WTC11 (cell line): Measurements from ENCODE around the gene MRPS34. TPM values are rescaled to one million over a fixed set of nuclear protein-coding genes. Genes with fewer than 3 reads are reported as not detected.
A peak's percentile ranks its signal among the peaks of the same experiment; 100 is the strongest.

Experiments
- ATAC-seq: fragments of 200-7000 bp; cut with Tn5 transposase; 2 replicates; pipeline ENCODE4 v1.10.0; 2021; ENCODE audit warnings: mild to moderate bottlenecking, moderate library complexity
- Bru-seq: library from RNA; stranded (reverse); fragments of 400-500 nt; gene quantifications from one replicate; lab custom pipeline; 2021; lab: Mats Ljungman, UMichigan
- CTCF ChIA-PET: fragments of 300-600 bp; sonication (Branson Sonifier 250); formaldehyde crosslinking; loops from one replicate; lab custom pipeline; 2021; ENCODE audit warnings: antibody characterized with exemption; lab: Charles Lee
- POLR2A ChIA-PET: fragments of 350-600 bp; sonication (Branson Sonifier 250); formaldehyde crosslinking; loops from one replicate; lab custom pipeline; 2021; ENCODE audit warnings: antibody characterized with exemption; lab: Charles Lee
- DNase-seq: peaks from one replicate; pipeline ENCODE4 v3.0.0; 2021; ENCODE audit warnings: low spot score
- H3K27ac Mint-ChIP-seq: 2 replicates; pipeline ENCODE4 v1.8.0; 2021; ENCODE audit warnings: mixed read lengths
- H3K27me3 Mint-ChIP-seq: 2 replicates; pipeline ENCODE4 v1.8.0; 2021; ENCODE audit warnings: low read depth, mild to moderate bottlenecking, moderate library complexity, mixed read lengths
- H3K36me3 Mint-ChIP-seq: 2 replicates; pipeline ENCODE4 v1.8.0; 2021; ENCODE audit warnings: mixed read lengths
- H3K4me1 Mint-ChIP-seq: 2 replicates; pipeline ENCODE4 v1.8.0; 2022; ENCODE audit warnings: mixed read lengths
- H3K4me3 Mint-ChIP-seq: 2 replicates; pipeline ENCODE4 v1.8.0; 2021; ENCODE audit warnings: mild to moderate bottlenecking, moderate library complexity, mixed read lengths
- H3K9me3 Mint-ChIP-seq: 2 replicates; pipeline ENCODE4 v1.8.0; 2021; ENCODE audit warnings: mixed read lengths
- CBFB ChIP-seq: sonication (generic); formaldehyde crosslinking; IDR thresholded peaks from 2 replicates; pipeline ENCODE4 v1.8.1; 2022; ENCODE audit warnings: mild to moderate bottlenecking, low read depth, missing genetic modification reagents
- EMX1 ChIP-seq: fragments of 250-450 bp; sonication (Bioruptor Pico); IDR thresholded peaks from 2 replicates; pipeline ENCODE4 v1.8.0; 2021; ENCODE audit warnings: mild to moderate bottlenecking
- ESRRA ChIP-seq: sonication (generic); formaldehyde crosslinking; IDR thresholded peaks from 2 replicates; pipeline ENCODE4 v1.8.1; 2022; ENCODE audit warnings: mild to moderate bottlenecking, missing genetic modification reagents, borderline replicate concordance
- IRF1 ChIP-seq: sonication (generic); formaldehyde crosslinking; IDR thresholded peaks from 2 replicates; pipeline ENCODE4 v1.8.0; 2023; ENCODE audit warnings: missing genetic modification reagents
- NFATC4 ChIP-seq: fragments of 250-450 bp; sonication (Bioruptor Pico); IDR thresholded peaks from 2 replicates; pipeline ENCODE4 v1.9.0; 2021; ENCODE audit warnings: mild to moderate bottlenecking
- NFYB ChIP-seq: sonication (generic); formaldehyde crosslinking; conservative IDR thresholded peaks from 2 replicates; pipeline ENCODE4 v1.8.0; 2022; ENCODE audit warnings: low read depth, missing genetic modification reagents
- SOX15 ChIP-seq: fragments of 250-450 bp; sonication (Bioruptor Pico); IDR thresholded peaks from 2 replicates; pipeline ENCODE4 v1.9.0; 2021; ENCODE audit warnings: mild to moderate bottlenecking
- TCF7 ChIP-seq: sonication (generic); formaldehyde crosslinking; IDR thresholded peaks from 2 replicates; pipeline ENCODE4 v1.8.0; 2022; ENCODE audit warnings: mild to moderate bottlenecking, low read depth, missing genetic modification reagents, moderate library complexity
- TP53 ChIP-seq: sonication (generic); formaldehyde crosslinking; IDR thresholded peaks from 2 replicates; pipeline ENCODE4 v1.8.1; 2023; ENCODE audit warnings: mild to moderate bottlenecking, missing genetic modification reagents
- ZBTB21 ChIP-seq: sonication (generic); formaldehyde crosslinking; IDR thresholded peaks from 2 replicates; pipeline ENCODE4 v1.8.1; 2023; ENCODE audit warnings: mild to moderate bottlenecking, missing genetic modification reagents, borderline replicate concordance
- ZNF121 ChIP-seq: sonication (generic); formaldehyde crosslinking; IDR thresholded peaks from 2 replicates; pipeline ENCODE4 v1.8.0; 2023; ENCODE audit warnings: missing genetic modification reagents
- ZNF219 ChIP-seq: sonication (generic); formaldehyde crosslinking; IDR thresholded peaks from 2 replicates; pipeline ENCODE4 v1.8.0; 2023; ENCODE audit warnings: missing genetic modification reagents, mild to moderate bottlenecking, borderline replicate concordance
- ZNF232 ChIP-seq: sonication (generic); formaldehyde crosslinking; IDR thresholded peaks from 2 replicates; pipeline ENCODE4 v1.8.0; 2022; ENCODE audit warnings: mild to moderate bottlenecking, missing genetic modification reagents
- ZNF396 ChIP-seq: fragments of 250-450 bp; sonication (Bioruptor Pico); IDR thresholded peaks from 2 replicates; pipeline ENCODE4 v1.8.0; 2021; ENCODE audit warnings: mild to moderate bottlenecking, moderate library complexity, borderline replicate concordance
- ZNF532 ChIP-seq: fragments of 250-450 bp; sonication (Bioruptor Pico); IDR thresholded peaks from 2 replicates; pipeline ENCODE4 v1.9.0; 2021; ENCODE audit warnings: mild to moderate bottlenecking, borderline replicate concordance
- ZNF671 ChIP-seq: fragments of 250-450 bp; sonication (Bioruptor Pico); IDR thresholded peaks from 2 replicates; pipeline ENCODE4 v1.8.0; 2021; ENCODE audit warnings: mild to moderate bottlenecking
- ZSCAN18 ChIP-seq: fragments of 250-450 bp; sonication (Bioruptor Pico); IDR thresholded peaks from 2 replicates; pipeline ENCODE4 v2.1.2; 2022; ENCODE audit warnings: mild to moderate bottlenecking, moderate library complexity
- long read RNA-seq, 3 experiments: library from RNA in 1 of 3; library from capped mRNA in 1 of 3; library from polyadenylated mRNA in 1 of 3; unstranded in 2 of 3; stranded (forward) in 1 of 3; transcript quantifications; one replicate each; pipeline ENCODE4 v2.0.0, GENCODE V29; 2021
- total RNA-seq: library from RNA; stranded (reverse); gene quantifications from 3 replicates; pipeline ENCODE4 v1.2.3, GENCODE V29; 2021
- TF ChIP-seq, protein P1 (sequence below): fragments of 250-450 bp; sonication (Bioruptor Pico); IDR thresholded peaks from 2 replicates; pipeline ENCODE4 v1.8.0; 2021; ENCODE audit warnings: mild to moderate bottlenecking
- TF ChIP-seq, protein P2 (sequence below): sonication (generic); formaldehyde crosslinking; IDR thresholded peaks from 2 replicates; pipeline ENCODE4 v1.8.0; 2022; ENCODE audit warnings: mild to moderate bottlenecking, missing genetic modification reagents
- TF ChIP-seq, protein P3 (sequence below): sonication (generic); formaldehyde crosslinking; IDR thresholded peaks from 2 replicates; pipeline ENCODE4 v1.8.1; 2023; ENCODE audit warnings: mild to moderate bottlenecking, missing genetic modification reagents, borderline replicate concordance

MRPS34 gene
- total RNA-seq (258 to 262 TPM (median 261 TPM) in 3 replicates), Bru-seq, nascent RNA (percentile 92 among the genes with signal in this experiment)
- long read RNA-seq, experiment 1, transcript MRPS34-203 (2 exons, 713 nt) = minor isoform, 8 of 569 reads
- long read RNA-seq, experiment 1, transcript MRPS34-202 (3 exons, 1,024 nt) = major isoform, 475 of 569 reads
- long read RNA-seq, experiment 1, transcript MRPS34-201 (3 exons, 1,040 nt) = minor isoform, 51 of 569 reads
- long read RNA-seq, experiment 1, partial matches to known transcripts = 23 of 569 reads
- long read RNA-seq, experiment 1, other reads (novel, unspliced or antisense) = 12 of 569 reads
- long read RNA-seq, experiment 2, transcript MRPS34-202 (3 exons, 1,024 nt) = major isoform, 240 of 353 reads
- long read RNA-seq, experiment 2, transcript MRPS34-201 (3 exons, 1,040 nt) = minor isoform, 26 of 353 reads
- long read RNA-seq, experiment 2, transcript MRPS34-203 (2 exons, 713 nt) = minor isoform, 7 of 353 reads
- long read RNA-seq, experiment 2, partial matches to known transcripts = 24 of 353 reads
- long read RNA-seq, experiment 2, other reads (novel, unspliced or antisense) = 56 of 353 reads
- long read RNA-seq, experiment 3, partial matches to known transcripts = 0 of 2 reads
- long read RNA-seq, experiment 3, other reads (novel, unspliced or antisense) = 1 of 2 reads

- ATAC-seq (peak; percentile 56), DNase-seq (peak; percentile 88)
- no peaks in the 10 kb centered on the region; the same call in 1 of the 2 replicates for H3K27me3 Mint-ChIP-seq
- CTCF ChIA-PET = interaction anchor here (0.6 to 3.1 kb wide), 8 partner anchors 9 to 430 kb away, joined by 3 to 37 read pairs (median 5); partner anchors contain the start of genes NUBP2 and SPSB3
- POLR2A ChIA-PET = interaction anchor here (0.8 to 3.6 kb wide), 5 partner anchors 8 to 208 kb away, joined by 3 to 18 read pairs (median 3); partner anchors contain the start of genes NOXO1, NUBP2 and SPSB3
- H3K9me3 Mint-ChIP-seq = no peaks in the 10 kb centered on the region
- H3K36me3 Mint-ChIP-seq = peaks cover 4% of the 10 kb centered on the region
- H3K27ac Mint-ChIP-seq = peak within 1 kb of the TSS; percentile 98
- peaks cover 4% of the 10 kb centered on the region for H3K4me1 Mint-ChIP-seq
- peak within 1 kb of the TSS; percentile 99 for H3K4me3 Mint-ChIP-seq
- TF ChIP-seq TP53 (CRISPR knock-in tag) = no peak
- TF ChIP-seq, protein P1, sequence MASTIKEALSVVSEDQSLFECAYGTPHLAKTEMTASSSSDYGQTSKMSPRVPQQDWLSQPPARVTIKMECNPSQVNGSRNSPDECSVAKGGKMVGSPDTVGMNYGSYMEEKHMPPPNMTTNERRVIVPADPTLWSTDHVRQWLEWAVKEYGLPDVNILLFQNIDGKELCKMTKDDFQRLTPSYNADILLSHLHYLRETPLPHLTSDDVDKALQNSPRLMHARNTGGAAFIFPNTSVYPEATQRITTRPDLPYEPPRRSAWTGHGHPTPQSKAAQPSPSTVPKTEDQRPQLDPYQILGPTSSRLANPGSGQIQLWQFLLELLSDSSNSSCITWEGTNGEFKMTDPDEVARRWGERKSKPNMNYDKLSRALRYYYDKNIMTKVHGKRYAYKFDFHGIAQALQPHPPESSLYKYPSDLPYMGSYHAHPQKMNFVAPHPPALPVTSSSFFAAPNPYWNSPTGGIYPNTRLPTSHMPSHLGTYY (CRISPR knock-in tag) = no peak
- TF ChIP-seq IRF1 = 0 out of 2 replicates have a peak, but pooled peaks have one; percentile 78
- no peak for TF ChIP-seq ZSCAN18 (CRISPR knock-in tag)
- TF ChIP-seq, protein P2, sequence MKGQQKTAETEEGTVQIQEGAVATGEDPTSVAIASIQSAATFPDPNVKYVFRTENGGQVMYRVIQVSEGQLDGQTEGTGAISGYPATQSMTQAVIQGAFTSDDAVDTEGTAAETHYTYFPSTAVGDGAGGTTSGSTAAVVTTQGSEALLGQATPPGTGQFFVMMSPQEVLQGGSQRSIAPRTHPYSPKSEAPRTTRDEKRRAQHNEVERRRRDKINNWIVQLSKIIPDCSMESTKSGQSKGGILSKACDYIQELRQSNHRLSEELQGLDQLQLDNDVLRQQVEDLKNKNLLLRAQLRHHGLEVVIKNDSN = no peak
- TF ChIP-seq NFYB = no peak
- no peak for TF ChIP-seq EMX1
- TF ChIP-seq ZNF671 (CRISPR knock-in tag) = no peak
- peak; percentile 84 for TF ChIP-seq ZNF232 (CRISPR knock-in tag)
- TF ChIP-seq SOX15 = no peak
- peak; percentile 22; the same call in 1 of the 2 replicates for TF ChIP-seq ESRRA (CRISPR knock-in tag)
- TF ChIP-seq ZNF532 (CRISPR knock-in tag) = no peak
- peak; percentile 88; the same call in 1 of the 2 replicates for TF ChIP-seq CBFB (CRISPR knock-in tag)
- peak; percentile 17; the same call in 1 of the 2 replicates for TF ChIP-seq TCF7 (CRISPR knock-in tag)
- TF ChIP-seq ZNF396 (CRISPR knock-in tag) = no peak
- TF ChIP-seq ZNF219 (CRISPR knock-in tag) = no peak
- TF ChIP-seq NFATC4 (CRISPR knock-in tag) = no peak
- TF ChIP-seq, protein P3, sequence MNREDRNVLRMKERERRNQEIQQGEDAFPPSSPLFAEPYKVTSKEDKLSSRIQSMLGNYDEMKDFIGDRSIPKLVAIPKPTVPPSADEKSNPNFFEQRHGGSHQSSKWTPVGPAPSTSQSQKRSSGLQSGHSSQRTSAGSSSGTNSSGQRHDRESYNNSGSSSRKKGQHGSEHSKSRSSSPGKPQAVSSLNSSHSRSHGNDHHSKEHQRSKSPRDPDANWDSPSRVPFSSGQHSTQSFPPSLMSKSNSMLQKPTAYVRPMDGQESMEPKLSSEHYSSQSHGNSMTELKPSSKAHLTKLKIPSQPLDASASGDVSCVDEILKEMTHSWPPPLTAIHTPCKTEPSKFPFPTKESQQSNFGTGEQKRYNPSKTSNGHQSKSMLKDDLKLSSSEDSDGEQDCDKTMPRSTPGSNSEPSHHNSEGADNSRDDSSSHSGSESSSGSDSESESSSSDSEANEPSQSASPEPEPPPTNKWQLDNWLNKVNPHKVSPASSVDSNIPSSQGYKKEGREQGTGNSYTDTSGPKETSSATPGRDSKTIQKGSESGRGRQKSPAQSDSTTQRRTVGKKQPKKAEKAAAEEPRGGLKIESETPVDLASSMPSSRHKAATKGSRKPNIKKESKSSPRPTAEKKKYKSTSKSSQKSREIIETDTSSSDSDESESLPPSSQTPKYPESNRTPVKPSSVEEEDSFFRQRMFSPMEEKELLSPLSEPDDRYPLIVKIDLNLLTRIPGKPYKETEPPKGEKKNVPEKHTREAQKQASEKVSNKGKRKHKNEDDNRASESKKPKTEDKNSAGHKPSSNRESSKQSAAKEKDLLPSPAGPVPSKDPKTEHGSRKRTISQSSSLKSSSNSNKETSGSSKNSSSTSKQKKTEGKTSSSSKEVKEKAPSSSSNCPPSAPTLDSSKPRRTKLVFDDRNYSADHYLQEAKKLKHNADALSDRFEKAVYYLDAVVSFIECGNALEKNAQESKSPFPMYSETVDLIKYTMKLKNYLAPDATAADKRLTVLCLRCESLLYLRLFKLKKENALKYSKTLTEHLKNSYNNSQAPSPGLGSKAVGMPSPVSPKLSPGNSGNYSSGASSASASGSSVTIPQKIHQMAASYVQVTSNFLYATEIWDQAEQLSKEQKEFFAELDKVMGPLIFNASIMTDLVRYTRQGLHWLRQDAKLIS (CRISPR knock-in tag) = no peak
- TF ChIP-seq ZNF121 (CRISPR knock-in tag) = 0 out of 2 replicates have a peak, but pooled peaks have one; percentile 6
- TF ChIP-seq ZBTB21 = peak; percentile 79; the same call in 1 of the 2 replicates
Measured at GRCh38 chr16:1772908-1773702, at the start of gene MRPS34. TSS of gene MRPS34 (minus strand) at chr16:1773134. CDS start at chr16:1773119, 15 bp downstream.
